ENCODE data around the gene MED13. TPM values are rescaled to one million over a fixed set of nuclear protein-coding genes. Genes with fewer than 3 reads are reported as not detected.

The MED13 gene
- total RNA-seq, 1 donor from 2014 or later: 56.6 TPM

- no peaks in the 10 kb centered on the region for H3K36me3 Mint-ChIP-seq
- H3K4me1 Mint-ChIP-seq (ENCODE audit: unreplicated experiment): peaks cover 15% of the 10 kb centered on the region
- H3K27me3 Mint-ChIP-seq: no peaks in the 10 kb centered on the region
- TF ChIP-seq, protein P1, sequence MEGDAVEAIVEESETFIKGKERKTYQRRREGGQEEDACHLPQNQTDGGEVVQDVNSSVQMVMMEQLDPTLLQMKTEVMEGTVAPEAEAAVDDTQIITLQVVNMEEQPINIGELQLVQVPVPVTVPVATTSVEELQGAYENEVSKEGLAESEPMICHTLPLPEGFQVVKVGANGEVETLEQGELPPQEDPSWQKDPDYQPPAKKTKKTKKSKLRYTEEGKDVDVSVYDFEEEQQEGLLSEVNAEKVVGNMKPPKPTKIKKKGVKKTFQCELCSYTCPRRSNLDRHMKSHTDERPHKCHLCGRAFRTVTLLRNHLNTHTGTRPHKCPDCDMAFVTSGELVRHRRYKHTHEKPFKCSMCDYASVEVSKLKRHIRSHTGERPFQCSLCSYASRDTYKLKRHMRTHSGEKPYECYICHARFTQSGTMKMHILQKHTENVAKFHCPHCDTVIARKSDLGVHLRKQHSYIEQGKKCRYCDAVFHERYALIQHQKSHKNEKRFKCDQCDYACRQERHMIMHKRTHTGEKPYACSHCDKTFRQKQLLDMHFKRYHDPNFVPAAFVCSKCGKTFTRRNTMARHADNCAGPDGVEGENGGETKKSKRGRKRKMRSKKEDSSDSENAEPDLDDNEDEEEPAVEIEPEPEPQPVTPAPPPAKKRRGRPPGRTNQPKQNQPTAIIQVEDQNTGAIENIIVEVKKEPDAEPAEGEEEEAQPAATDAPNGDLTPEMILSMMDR (conservative IDR thresholded peaks at IDR 0.05): no peak
- no peak overlapping the region for H3K27ac Mint-ChIP-seq
- no peak for DNase-seq (ENCODE audit: extremely low spot score, unreplicated experiment)
- H3K4me3 Mint-ChIP-seq: no peak overlapping the region
- H3K9me3 Mint-ChIP-seq: no peaks in the 10 kb centered on the region
Observed at GRCh38 chr17:62092784-62093183, 27.7 kb upstream of the MED13 start.

DNA sequence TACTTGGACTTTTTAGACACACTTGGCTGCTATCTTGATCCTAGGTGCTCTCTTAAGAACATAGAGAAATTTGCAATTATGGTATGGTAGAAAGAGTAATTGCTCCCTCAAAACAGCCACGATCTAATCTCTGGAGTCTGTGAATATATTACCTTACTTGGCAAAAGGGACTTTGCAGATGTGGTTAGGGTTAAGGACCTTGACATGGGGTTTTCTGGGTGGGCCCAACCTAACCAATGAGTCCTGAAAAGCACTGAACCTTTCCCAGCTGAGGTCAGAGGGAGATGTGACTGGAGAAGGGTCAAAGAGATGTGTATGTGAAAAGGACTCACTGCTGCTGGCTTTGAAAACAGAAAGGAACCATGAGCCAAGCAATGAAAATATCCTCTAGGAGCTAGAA lies 26.7 kb upstream of the MED13 start:
- Mint-ChIP-seq H3K27me3 (no peaks in the 10 kb centered on the region), H3K27ac (no peak overlapping the region), H3K4me1 (ENCODE audit: unreplicated experiment) (peaks cover 15% of the 10 kb centered on the region), H3K4me3 (no peak overlapping the region), H3K36me3 (no peaks in the 10 kb centered on the region), H3K9me3 (no peaks in the 10 kb centered on the region)
- DNase-seq (ENCODE audit: extremely low spot score, unreplicated experiment): no peak
- TF ChIP-seq, protein P1 (conservative IDR thresholded peaks at IDR 0.05): no peak

DNA sequence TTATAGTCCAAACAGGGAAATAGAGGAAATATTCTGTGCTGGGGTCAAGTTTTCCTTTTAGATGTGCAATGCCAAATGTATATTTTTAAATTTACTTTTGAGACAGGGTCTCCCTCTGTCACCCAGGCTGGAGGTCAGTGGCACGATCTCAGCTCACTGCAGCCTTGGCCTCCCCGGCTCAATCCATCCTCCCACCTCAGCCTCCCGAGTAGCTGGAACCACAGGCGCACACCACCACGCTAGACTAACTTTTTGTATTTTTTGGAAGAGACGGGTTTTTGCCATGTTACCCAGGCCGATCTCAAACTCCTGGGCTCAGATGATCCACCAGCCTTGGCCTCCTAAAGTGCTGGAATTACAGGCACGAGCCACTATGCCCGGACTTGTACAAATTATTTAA lies 25.8 kb upstream of the MED13 start:
- Mint-ChIP-seq H3K4me1 (ENCODE audit: unreplicated experiment) (peaks cover 10% of the 10 kb centered on the region), H3K9me3 (no peaks in the 10 kb centered on the region), H3K4me3 (no peak overlapping the region), H3K36me3 (no peaks in the 10 kb centered on the region), H3K27ac (no peak overlapping the region), H3K27me3 (no peaks in the 10 kb centered on the region)
- TF ChIP-seq, protein P1 (conservative IDR thresholded peaks at IDR 0.05): no peak
- no peak for DNase-seq (ENCODE audit: extremely low spot score, unreplicated experiment)

DNA sequence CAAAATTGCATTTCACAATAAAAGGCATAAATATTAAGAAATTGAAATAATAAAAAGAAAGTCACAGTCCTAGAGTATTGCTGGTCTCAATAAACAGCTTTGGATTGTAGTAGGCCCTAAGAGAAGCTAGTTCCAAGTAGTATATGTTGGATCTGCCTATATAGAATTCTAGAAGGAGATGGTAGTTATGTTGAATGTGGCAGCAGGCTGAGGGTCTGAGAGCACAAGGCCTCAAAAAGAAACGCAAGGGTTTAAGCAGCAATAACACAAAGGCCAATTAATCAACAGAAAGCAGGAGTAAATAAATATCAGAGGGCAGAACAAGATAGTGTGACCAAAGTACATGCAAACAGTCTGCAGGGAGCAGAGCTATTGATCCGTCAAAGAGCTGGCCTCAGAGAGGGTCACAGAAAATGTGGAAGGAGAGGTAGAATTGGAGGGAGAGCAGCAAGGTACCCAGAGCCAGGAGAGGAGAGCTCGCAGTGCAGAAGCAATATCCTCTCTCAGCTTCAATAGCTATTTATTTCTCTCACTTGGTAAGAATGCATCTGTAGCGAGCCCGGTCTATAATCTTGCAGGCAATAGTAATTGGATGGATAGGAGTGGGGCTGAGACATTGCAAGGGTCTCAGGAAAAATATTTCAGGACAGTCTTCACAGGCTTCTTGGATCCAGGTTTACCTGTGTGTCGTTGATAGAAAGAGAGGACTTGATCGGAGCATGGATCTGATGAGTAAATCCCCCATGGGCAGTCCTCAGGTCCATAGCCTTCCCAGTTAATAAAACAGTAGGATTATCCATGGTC lies 25.1 kb upstream of the MED13 start:
- peaks cover 10% of the 10 kb centered on the region for H3K4me1 Mint-ChIP-seq (ENCODE audit: unreplicated experiment)
- H3K36me3 Mint-ChIP-seq: no peaks in the 10 kb centered on the region
- peak overlapping the region; percentile 54 for H3K27ac Mint-ChIP-seq
- TF ChIP-seq, protein P1 (conservative IDR thresholded peaks at IDR 0.05): no peak
- H3K27me3 Mint-ChIP-seq: no peaks in the 10 kb centered on the region
- H3K4me3 Mint-ChIP-seq: no peak overlapping the region
- no peak for DNase-seq (ENCODE audit: extremely low spot score, unreplicated experiment)
- H3K9me3 Mint-ChIP-seq: no peaks in the 10 kb centered on the region

GRCh38 chr17:62089334-62089733 lies 24.3 kb upstream of the MED13 start:
- TF ChIP-seq, protein P1 (conservative IDR thresholded peaks at IDR 0.05): no peak
- no peak for DNase-seq (ENCODE audit: extremely low spot score, unreplicated experiment)
- no peak overlapping the region for H3K4me3 Mint-ChIP-seq
- no peak overlapping the region for H3K27ac Mint-ChIP-seq
- H3K4me1 Mint-ChIP-seq (ENCODE audit: unreplicated experiment): peaks cover 10% of the 10 kb centered on the region
- H3K9me3 Mint-ChIP-seq: peaks cover 4% of the 10 kb centered on the region
- no peaks in the 10 kb centered on the region for H3K27me3 Mint-ChIP-seq
- H3K36me3 Mint-ChIP-seq: no peaks in the 10 kb centered on the region
